GM12892 (cell line): ENCODE results near the gene CSRP1.

ENCODE experiments used
- DNase-seq: peaks from one replicate; pipeline ENCODE4 v3.0.0; 2011; ENCODE audit not compliant: insufficient read length
- FAIRE-seq: peaks from 2 replicates; lab custom pipeline; 2011; peaks lifted over from hg19 to GRCh38; lab: Jason Lieb, UNC
- POLR2A ChIP-seq: IDR thresholded peaks from 2 replicates; pipeline ENCODE4 v1.6.1; 2011; ENCODE audit warnings: low read depth, low read length, control low read depth
- POLR2AphosphoS5 ChIP-seq: IDR thresholded peaks from 2 replicates; pipeline ENCODE4 v1.6.1; 2011; ENCODE audit warnings: low read depth, low read length, control low read depth
- TAF1 ChIP-seq: IDR thresholded peaks from 2 replicates; pipeline ENCODE4 v1.6.1; 2011; ENCODE audit warnings: low read depth, mild to moderate bottlenecking, control low read depth, low read length, borderline replicate concordance

The CSRP1 gene

DNA sequence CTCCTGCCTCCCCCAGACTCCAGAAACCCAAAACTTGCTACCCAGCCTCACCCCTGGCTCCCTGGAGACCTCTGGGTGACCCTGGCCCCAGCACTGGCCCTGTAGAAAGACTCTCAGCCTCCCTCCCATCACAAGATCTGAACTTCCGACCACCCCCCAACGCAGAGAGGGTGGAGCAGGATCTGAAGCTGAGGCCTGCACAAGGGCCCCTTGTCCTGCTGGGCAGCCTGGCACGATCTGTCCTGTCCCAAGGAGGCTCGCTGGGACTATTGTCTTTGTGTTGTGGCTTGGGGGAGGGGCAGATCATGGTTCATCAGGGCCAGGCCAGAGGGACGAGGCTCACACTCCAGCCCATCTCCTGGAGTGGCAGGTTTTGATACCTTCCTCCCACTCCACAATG is 57.9 kb downstream of the CSRP1 start:
- DNase-seq = no peak
- TF ChIP-seq TAF1 (no peak), POLR2AphosphoS5 (no peak), POLR2A (no peak)
- no peak for FAIRE-seq

GRCh38 chr1:201447903-201448871 is 58.7 kb downstream of the CSRP1 start:
- no peak for TF ChIP-seq POLR2A
- TF ChIP-seq POLR2AphosphoS5 = no peak
- TF ChIP-seq TAF1 = no peak
- peak; percentile 89 for DNase-seq
- FAIRE-seq = peak; percentile 89

- no peak for FAIRE-seq
- TF ChIP-seq POLR2A (no peak), TAF1 (no peak), POLR2AphosphoS5 (no peak)
- no peak for DNase-seq
Observed at GRCh38 chr1:201445310-201445709, 61.6 kb downstream of the CSRP1 start.

DNA sequence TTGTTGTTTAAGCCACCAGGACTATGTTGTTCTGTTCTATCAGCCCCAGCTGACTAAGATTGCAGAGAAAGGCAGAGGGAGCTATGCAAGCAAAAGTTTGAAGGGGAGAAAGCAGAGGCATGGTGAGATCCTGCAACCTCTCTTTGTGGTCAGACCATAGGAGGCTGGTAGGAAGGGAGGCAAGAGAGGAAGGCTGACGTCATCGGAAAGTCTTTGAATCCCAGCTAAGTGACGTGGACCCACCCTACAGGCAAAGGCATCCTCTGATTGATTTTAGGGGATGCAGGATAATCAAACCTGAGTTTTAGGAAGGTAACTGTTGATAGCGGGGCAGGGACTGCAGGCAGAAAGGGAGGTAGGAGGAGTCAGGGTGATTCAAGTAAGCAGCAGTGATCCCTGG is 62.1 kb downstream of the CSRP1 start:
- FAIRE-seq = no peak
- TF ChIP-seq TAF1 (no peak), POLR2A (no peak), POLR2AphosphoS5 (no peak)
- no peak for DNase-seq

- no peak for TF ChIP-seq POLR2AphosphoS5
- TF ChIP-seq POLR2A = no peak
- no peak for TF ChIP-seq TAF1
- FAIRE-seq (no peak), DNase-seq (no peak)
Observed at GRCh38 chr1:201443747-201444146, 63.2 kb downstream of the CSRP1 start.

- no peak for FAIRE-seq
- DNase-seq = no peak
- no peak for TF ChIP-seq TAF1
- TF ChIP-seq POLR2A = no peak
- TF ChIP-seq POLR2AphosphoS5 = no peak
Observed at GRCh38 chr1:201436969-201437368, 70.0 kb downstream of the CSRP1 start.

DNA sequence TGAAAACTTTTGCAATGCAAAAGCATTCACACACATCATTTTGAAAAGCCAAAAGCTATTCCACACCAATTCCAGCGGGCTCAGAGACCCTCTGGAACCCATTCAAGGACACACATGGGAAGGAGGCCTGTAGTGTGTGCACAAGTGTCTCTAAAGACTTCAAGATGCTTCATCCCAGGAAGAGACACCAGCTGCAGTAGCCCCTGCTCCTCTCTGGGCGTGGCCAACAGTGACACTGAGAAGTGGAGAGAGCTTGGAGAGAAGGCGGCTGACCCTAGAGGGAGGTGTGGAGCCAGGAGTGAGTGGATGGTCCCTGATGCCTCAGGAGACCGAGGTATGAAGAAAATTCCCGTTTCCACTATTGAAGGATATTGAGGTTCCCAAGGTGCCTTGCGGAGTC is 70.5 kb downstream of the CSRP1 start:
- TF ChIP-seq TAF1 (no peak), POLR2A (no peak), POLR2AphosphoS5 (no peak)
- FAIRE-seq = no peak
- no peak for DNase-seq

DNA sequence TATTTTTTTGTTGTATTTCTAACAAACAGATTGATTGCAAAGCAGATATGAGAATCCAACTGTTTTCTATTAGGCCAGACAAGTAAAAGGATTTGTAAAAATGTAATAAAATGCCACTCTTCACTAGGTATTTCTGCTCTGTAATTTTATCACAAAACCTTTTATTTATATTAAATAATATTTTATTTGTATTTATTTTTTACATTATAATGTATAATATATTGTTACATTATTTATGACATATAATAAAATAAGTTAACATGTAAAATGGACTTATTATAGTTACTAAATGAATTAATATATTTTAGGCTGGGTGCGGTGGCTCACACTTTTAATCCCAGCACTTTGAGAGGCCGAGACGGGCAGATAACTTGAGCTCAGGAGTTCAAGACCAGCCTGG is 72.7 kb downstream of the CSRP1 start:
- FAIRE-seq = no peak

DNA sequence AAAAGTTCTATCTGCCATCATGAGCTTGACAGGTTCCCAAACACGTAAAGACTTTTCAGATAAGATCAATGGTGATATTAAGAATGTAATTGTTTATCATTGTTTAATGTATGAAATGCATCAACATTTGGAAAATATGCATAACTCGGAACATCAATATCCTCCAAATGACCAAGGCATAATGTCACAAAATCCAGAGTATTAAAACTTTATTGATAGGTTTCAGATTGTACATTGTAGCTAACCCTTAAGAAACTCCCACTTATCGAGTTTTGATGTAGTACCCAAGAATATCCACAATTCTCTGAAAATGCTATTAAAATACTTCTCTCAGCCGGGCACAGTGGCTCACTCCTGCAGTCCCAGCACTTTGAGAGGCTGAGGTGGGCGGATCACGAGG is 73.3 kb downstream of the CSRP1 start:
- FAIRE-seq (no peak), DNase-seq (no peak)
- TF ChIP-seq TAF1 (no peak), POLR2AphosphoS5 (no peak), POLR2A (no peak)

More for the DNA sequence above, 72.7 kb downstream of the CSRP1 start:
- no peak for TF ChIP-seq TAF1
- TF ChIP-seq POLR2AphosphoS5 = no peak
- no peak for TF ChIP-seq POLR2A
- no peak for DNase-seq
